Measurements from ENCODE around the gene STN1.
A peak's percentile ranks its signal among the peaks of the same experiment; 100 is the strongest.

STN1 gene

DNA sequence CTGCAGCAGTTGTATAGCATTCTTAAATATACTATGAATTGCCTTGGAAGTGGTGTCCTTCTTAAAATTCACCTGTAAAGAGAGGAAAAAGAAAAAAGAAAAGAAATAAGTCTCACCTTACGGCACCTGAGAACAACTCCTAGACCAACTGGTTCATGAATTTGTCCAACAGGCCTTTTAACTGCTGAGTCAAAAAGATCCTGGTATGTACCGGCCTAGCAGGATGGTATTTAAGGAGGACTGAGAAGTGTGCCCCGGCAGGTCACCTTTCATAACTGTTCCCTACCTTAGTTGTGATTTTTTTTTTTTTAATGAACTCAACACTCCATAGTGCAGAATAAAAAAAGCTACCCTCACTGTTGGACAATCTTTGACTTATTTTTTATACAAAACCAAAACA is 25.8 kb downstream of the STN1 start:
- DNase-seq = no peak

DNA sequence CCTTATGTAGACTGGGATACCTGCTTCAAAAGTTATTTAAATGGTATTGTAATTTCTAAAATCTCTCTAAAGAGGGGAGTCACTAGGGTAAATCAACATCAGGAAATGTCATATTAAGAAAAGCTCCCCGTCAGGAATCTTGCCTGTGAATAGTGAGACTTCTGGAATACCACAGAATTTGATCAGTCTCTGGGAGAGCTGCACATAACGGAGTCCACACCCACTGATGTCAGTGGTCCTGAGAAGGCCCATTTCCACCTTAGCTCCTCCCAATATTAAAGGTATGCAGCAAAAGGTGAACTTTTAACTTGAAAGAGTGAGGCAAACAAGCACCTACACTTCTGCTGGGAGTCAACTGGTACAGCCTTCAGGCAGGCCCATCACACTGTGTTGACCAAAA is 27.3 kb downstream of the STN1 start:
- no peak for DNase-seq

DNA sequence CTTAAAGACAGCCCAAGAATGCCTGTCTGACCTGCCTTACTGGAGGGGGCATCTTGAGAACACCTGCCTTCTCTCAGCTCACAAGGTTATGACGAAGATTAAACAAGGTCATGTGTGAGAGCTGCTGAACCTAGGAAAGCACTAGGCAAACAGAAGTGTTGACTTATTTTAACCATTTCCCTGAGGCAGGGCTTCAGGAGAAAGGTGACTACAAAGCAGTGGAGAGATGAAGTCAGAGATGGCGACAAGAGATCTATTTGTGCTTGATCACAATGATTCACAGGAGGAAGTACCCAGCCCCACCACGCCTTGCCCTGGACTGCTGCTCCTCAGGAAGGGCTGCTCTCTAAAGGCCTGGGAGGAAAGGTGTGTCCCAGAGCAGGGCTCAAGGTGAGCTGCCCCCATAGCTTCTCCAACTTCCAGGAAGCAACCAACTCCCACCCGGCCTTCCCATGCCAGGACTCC is 27.8 kb downstream of the STN1 start:
- peak; percentile 11 for DNase-seq

DNA sequence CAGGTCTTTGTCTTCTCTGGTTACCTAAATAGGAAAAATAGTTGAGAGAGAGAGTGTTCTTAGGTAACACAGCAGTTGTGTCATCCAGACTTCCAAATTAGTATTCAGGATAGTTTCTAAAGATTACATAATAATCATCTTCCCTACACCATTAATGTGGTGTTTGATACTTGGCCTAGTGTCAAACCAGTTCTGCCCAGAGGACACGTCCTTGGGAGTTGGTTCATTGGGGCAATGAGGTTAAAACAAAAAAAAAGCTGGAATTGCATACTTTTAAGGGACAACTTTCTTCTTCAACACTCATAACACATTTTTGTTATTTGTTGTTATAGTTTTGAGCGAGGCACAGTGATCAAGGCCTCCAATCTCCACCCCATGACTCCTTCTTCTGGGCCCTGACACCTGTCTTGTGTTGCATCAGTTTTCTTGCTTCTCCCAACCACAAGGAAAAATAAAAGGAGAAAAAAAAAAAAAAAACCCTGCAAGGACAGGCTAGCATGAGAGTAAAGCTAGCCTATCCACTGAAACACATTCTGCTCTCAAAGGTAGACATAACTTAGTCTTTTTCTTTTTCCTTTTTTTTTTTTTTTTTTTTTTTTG is 28.8 kb downstream of the STN1 start:
- DNase-seq = no peak

DNA sequence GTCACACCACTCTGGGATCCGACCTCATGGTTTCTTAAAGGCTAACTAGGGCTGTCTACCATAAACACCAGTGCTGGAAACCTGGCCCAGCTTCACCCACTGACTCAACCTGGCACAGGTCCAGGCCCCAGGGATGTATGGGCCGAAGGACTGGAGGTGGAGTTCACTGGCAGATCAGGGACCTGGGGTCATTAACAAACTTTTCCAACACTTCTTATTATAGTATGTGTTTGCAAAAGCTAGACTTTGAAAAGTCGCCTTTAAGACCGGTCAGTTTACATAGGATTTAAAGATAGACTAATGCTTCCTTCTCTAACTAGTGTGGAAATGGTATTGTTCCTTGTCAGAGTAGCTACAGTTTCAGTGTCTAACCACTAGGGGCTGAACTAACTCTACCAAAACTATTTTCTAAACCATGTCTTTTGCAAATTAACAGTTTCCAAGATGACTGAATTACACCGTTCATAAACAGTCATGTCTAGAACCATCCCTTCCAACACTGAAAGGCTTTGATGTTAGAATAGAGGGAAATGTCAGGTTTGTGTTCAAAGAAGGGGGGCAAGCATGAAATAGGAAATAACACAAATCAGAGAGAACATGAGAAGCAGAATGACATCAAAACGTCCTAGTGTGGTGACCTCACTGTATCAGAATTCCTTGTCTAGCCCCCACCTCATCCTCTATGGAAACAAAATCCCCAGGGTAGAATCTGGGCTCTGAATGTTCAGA is 29.7 kb downstream of the STN1 start:
- peak; percentile 77 for DNase-seq

DNA sequence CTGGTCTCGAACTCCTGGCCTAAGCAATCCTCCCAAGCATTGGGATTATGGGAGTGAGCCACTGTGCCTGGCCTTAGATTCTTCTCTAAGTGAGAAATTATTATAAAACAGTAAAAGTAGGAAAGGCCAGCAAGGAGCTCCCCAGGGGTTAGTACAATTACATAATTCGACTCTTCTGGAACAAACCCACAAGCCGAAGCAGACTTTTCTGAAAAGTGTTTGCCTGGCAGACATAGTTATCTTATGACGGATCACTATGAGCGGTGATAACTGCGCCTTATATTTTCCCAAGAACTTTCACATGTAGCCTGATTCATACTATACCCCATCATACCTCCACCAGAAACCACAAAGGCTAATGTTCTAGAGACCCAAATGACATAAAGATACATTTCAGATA is 32.4 kb downstream of the STN1 start:
- no peak for DNase-seq

DNA sequence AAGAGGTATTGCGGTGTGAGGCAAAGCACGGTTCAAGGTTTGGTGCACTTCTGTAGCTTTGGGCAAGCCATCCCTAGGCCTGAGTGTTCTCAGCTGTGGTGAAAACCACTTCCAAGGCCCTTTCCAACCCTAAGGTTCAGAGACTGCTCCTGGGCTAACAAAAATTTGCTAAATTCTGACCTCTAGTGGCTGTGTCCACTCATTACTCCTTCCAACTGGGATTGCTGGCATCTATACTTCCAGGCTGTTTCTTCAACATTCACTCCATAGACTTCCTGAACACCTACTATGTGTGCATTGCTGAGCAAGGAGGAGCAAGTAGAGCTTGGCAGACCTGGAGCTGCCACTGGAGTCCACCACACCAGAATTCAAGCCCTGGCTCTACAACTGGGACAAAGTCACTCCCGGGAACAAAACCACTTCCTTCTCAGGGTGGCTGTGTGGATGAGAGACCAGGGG is 33.3 kb downstream of the STN1 start:
- peak; percentile 63 for DNase-seq

DNA sequence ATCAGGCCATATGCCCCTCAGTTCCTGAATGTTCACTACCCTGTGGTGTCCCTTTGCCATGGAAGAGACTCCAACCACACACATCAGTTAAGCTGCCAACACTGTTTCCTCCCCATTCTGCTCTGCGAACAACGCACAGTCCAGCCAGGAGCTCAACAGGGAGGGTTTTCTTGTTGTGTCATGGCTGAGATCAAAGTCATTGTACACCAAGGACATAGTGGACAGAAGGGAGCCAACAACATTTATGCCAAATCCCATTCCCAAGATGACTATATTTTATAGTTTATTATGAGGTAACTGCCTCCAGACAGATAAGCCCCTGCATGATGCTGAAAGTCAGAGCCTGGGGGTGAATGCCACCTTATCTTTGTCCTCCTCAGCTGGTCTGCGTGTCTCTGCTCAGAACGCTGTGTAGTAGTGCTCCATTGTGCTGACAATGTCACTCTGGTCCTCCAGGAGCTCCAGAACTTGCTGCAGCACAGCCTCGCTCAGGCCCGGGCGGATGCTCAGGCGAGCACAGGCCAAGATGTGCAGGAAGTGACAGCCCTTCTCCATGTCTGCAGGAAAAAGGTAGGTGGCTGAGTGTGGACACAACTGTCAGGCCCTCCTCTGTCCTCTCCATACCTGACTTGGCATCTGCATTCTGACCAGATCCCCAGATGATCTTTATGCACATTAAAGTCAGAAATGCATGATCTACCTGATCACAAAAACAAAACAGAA is 35.5 kb downstream of the STN1 start:
- DNase-seq = peak; percentile 38

DNA sequence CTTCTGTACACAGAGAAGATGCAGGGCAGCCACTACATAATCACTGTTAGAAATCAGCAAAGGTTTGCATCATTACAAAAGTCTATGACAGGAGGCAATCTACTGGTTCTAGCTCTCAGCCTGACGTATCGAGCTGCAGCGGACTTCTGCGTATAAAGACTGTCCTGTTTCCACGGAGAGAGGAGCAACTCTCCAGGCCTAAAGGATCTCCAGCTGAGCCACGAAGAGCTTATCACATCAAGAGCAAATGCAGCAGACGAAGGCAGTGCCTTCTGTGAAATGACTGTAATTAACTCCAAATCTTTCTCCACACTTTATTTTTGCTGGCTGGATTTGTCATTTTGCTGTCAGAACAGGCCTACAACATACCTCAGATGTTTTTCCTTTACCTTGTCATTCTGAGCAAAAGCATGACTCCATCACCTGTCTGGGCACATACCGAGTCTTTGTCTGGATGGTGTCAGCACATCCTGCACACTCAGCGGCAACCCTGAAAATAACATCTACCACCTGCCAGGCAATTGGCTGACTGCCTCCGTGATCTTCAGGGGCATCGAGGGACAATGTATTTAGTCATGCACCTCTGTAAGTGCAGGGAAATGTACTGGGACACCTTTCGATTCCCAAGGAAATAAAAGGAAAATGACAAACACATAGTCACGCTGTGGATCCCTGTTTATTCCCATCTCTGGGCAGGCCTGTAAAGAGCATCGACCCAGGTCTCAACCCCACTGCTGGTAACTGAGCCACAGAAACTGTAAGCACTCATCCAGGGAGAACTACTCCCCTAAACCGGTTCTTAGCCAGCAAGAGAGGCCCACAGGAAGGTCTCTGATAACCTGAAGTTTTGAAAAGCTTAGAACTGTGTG is 36.3 kb downstream of the STN1 start:
- peak; percentile 88 for DNase-seq

DNA sequence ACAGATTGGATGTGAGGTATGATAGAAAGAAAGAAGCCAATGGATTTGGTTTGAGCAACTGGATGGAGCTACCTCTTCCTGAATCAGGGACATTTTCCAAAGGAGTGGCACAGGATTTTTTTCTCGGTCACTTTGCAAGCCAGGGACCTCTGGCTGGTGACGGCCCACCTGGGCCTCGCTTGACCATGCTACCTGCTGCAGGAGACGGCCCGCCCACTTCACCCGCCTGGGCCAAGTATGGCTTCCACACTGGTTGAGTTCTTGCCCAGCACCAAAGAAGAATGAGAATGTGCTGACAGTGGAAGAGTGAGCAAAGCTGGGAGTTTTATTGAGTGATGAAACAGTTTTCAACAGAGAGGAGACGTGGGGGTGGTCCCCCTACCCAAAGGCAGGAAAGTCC is 38.2 kb downstream of the STN1 start:
- no peak for DNase-seq

DNA sequence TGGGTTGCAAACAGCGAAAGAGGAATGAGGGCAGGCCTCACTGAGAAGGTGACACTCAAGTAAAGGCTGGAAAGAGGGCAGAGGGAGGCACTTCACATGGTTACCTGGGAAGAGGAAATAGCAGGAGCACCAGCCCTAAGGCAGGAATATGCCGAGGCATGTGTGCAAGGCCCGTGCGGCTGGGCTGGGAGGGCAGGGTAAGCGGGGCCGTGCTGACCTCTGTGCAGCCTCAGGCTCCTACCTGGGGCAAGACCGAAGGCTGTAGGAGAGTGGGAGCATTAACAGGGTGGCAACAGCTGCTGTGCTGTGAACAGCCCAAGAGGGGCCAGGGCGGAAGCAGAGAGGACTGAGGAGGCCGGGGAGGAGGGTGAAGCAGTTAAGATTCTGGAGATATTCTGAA is 38.6 kb downstream of the STN1 start:
- DNase-seq = no peak

DNA sequence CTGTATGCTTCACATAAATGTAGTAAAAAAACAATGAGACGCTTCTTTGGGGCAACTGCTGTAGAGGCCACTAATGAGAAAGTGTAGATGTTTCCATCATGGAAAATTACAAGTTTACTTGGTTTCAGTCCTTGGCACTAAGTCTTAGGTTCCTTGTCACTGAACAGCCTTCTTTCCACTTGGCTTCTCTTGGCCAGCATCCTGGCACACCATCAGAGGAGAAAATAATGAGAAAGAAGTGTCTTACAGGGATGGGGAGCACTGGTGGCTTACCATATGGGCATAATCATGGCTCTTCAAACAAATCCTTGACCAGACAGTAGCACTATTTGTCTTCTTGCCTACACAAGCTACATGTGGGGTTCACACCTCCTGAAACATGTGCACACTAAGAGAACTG is 40.1 kb downstream of the STN1 start:
- DNase-seq = no peak

DNA sequence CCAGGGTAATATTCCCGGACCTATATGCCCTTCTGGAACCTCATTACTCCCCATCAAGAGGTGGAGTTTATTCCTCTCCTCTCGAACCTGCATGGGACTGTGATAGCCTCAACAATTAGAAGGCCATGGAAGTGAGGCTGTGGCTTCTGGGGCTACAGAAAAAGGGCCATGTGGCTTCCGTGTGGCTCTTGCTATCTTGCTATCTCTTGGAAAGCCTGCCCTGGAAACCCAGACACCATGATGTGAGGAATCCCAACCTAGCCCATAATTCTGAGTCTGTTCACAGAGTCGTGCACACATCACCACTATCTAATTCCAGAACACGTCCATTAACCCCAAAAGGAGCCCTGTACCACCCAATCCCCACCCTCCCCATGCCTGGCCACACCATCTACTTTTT is 41.8 kb downstream of the STN1 start:
- no peak for DNase-seq

DNA sequence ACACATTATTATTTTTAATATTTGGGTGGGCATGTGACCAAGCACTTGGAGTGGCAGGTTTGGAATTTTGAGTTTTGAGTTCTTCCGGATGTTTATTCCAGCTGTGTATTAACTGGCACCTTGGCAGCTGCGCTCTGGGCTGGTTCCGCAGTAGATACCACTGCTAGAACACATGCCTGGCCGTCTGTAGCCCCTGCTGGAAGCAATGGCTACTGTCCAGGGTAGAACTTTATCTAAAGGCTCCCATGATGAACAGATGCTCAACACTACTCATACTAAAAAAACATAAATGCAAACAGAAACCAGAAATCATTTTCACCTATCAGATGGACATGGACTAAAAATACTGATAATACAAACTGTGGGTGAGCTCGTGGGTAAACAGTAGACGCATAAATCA is 43.3 kb downstream of the STN1 start:
- peak; percentile 81 for DNase-seq

DNA sequence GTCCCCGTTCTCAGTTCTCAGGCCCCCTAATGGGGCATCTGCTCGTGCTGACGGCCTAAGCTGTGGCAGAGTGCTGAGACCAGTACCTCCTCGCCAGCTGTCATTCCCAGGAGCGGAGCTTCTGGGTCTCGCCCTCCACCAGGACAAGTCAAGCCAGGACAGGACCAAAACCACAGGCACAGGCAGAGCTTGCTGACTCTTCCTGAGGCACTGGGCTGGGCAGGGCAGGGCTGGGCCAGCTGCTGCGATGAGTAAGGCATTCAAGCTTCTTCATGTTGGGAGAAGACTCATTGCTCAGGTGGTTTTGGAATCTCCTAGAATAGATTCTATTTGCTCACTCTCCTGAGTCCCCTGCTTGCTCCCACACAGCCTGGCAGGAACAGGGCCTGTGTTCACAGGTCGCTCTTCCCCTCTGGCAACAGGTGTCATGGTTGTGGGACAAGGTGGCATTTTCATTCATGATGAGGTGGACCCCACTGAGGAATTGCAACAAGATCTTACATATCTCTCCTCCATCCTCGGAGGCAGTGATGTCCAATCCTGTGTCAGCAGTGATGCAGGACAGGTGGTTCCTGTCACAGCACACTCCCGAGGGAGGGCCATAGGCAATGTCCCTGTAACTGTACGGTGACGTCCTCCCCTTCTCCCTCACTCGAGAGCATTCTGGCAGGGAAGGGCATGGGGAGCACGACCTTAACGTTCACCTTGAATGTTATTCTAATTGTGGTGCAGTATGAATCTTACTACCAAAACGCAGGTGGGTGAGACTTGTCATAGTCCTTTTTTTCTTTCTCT is 45.6 kb downstream of the STN1 start:
- DNase-seq = peak; percentile 10

DNA sequence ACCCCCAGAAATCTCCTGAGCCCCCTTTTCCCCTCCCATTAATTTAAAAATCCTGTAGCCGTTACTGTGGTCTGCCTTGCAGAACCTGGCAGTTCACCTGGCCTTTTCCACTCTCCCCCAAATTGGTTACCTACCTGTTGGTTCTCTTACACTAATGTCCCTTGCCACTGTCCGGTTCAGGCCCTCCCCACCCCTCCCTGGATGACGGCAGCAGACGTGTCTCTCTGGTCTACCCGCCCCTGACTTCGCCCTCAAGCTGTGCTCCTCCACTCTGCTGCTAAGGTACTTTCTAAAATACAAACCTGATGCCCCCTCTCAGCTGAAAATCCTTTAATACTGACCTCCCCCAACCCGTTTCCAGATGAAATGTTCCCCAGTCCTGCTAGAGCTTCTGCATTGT is 47.0 kb downstream of the STN1 start:
- DNase-seq = no peak

DNA sequence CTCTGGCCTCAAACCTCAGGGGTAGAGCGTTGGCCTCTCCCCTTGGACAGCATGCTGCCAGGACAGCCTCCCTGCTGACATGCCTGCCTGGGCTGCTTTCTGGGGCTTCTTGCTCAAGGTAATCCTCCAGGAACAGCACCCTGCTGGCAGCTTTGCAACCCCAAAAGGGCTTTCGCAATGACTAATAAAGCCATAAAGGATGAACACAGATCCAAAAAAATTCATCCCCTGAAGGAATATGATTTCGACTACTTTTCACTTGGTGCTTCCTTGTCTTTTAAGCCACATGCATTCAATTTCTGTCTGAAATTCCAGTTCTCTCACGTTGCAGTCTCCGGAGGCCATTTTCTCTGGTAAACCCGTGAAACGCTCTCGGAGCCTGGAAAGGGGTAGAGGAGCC is 47.5 kb downstream of the STN1 start:
- no peak for DNase-seq

DNA sequence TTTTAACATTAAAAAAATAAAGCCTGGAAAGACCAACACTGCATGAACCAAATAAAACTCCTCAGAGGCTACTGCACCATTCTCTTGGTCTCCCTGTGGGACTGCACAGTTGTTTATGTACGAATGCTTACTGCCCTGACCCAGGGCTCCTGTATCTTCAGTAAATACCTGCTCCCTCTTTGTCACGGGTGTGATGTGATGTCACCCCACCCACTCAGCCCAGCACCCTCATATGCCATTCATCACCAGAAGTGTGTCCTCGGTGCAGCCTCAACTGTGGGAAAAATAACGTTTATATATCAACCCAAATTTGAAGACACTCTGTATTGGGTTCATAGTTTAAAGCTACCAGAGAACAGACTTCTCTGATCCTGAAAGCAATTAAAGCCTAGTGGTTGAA is 48.6 kb downstream of the STN1 start:
- no peak for DNase-seq

DNA sequence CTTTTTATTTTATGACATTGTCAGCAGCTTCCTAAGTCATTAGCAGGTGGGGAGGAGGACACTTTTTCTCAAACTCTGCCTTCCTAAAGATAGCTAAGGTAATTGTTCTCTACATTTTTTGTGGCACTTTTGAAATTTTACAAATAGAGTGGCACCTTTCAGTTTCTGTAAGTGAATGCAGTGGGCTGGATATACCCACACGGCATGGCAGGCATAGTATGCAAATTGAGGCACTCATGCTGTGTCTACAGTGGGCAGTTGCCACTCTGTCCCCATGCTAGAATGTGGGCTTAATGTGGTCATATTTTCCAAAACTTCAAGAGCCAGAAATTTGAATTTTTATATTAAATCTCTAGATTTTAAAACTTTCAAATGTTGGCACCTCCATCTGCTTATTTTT is 49.8 kb downstream of the STN1 start:
- no peak for DNase-seq

DNA sequence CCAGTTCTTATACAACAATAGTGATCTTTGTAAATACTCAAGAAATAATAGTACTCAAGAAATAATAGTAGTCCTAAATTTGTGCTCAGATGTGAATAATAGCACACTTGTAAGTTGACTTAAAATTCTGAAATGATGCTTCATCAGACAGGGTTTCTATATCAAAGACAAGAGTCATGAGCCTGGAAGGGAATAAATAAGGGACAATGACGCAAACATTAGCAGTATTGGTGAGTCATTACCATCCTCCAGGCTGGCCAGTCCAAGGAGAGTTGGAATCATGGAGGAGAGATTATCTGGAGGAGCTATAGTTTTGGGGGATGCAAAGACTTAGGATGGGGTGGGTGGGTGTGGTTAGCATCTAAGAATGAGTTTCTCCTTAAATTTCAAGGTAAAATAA is 56.5 kb downstream of the STN1 start:
- no peak for DNase-seq

DNA sequence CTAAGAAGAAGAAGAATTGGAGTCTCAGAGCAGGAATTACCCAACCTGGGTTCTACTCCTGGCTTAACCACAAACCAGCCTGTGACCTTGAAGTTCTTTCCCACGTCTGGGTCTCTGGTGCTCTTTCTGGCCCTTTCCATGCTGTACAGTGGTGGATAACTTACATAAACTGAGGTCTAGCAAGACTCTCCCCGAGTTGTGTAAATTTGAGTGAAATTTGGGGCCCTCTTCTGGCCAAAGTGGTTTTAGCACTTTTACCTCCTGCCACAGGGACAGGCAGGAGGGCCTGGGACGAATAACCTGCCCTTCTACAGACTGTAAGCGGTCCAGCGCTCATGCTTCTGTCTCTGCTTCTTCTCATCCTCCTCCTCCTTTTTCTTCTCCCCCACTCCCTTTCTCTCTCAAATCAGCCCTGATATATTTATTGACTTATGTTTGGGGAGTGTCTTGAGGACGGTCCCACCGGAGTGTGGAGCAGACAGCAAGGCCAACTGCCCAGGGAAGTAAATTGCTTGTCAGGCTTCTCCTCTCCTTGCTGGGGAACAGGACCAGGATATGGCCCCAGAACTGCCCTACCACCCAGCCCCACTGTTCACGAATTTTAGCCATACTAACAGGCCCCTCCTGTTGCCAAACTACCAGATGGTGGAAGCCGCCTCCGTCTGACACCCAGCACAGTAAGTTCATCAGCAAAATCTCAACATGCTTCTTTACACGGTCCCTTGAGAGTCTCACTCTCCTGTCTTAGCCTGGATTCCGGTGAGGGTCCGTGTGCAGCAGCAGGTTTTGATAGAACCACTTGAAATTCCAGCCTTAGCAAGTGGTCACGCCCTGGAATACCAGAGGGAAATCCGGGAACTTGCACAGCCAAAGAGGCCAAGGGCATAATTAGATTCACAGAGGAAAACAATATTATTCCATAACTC is 58.6 kb downstream of the STN1 start:
- peak; percentile 61 for DNase-seq

Measured in NCI-H69 (cell line).